ENCODE measurements around the gene MC4R. TPM values are rescaled to one million over a fixed set of nuclear protein-coding genes. Genes with fewer than 3 reads are reported as not detected.
"Not testable (repeated sequence)": the region's sequence is repeated elsewhere in the genome, so short reads cannot be mapped to it uniquely, and the experiment has no call there.

Gene MC4R
- polyA plus RNA-seq (ENCODE audit: low read depth in 6 of 6): not detected

- DNase-seq (no peak), ATAC-seq (ENCODE audit: low read depth in 2 of 2) (no peak)
- Mint-ChIP-seq H3K36me3 (no peaks in the 10 kb centered on the region), H3K4me3 (peak within 1 kb of the TSS in 2 of 8 donors; percentile 3 to 59), H3K4me1 (peaks cover 0 to 6% (median 6%) of the 10 kb centered on the region in 3 donors), H3K9me3 (peaks cover 0 to 4% (median 0%) of the 10 kb centered on the region in 7 donors), H3K27me3 (peaks cover 0 to 3% (median 0%) of the 10 kb centered on the region in 3 donors), H3K27ac (no peak within 1 kb of the TSS)
Observed at GRCh38 chr18:60372596-60372995, at the start of gene MC4R. MC4R (minus strand) TSS chr18:60372775; CDS start chr18:60372349, 426 bp downstream.

- not testable (repeated sequence) for DNase-seq; ATAC-seq (ENCODE audit: low read depth in 2 of 2); H3K36me3 Mint-ChIP-seq; H3K4me3 Mint-ChIP-seq; H3K4me1 Mint-ChIP-seq; H3K9me3 Mint-ChIP-seq; H3K27me3 Mint-ChIP-seq; H3K27ac Mint-ChIP-seq
Observed at GRCh38 chr18:60422306-60422705, 49.7 kb upstream of the MC4R start.

- no peak for ATAC-seq (ENCODE audit: low read depth in 2 of 2)
- no peak for DNase-seq
- Mint-ChIP-seq H3K27me3 (no peaks in the 10 kb centered on the region), H3K9me3 (peaks cover 0 to 2% (median 0%) of the 10 kb centered on the region in 7 donors), H3K4me3 (no peak overlapping the region), H3K27ac (no peak overlapping the region), H3K36me3 (peaks cover 0 to 7% of the 10 kb centered on the region in 2 donors), H3K4me1 (no peaks in the 10 kb centered on the region)
Observed at GRCh38 chr18:60421356-60422118, 49.0 kb upstream of the MC4R start.

GRCh38 chr18:60417946-60418345, 45.4 kb upstream of the MC4R start:
- DNase-seq (no peak), ATAC-seq (ENCODE audit: low read depth in 2 of 2) (no peak)
- H3K27me3 Mint-ChIP-seq: no peaks in the 10 kb centered on the region
- no peaks in the 10 kb centered on the region for H3K4me1 Mint-ChIP-seq
- H3K4me3 Mint-ChIP-seq: no peak overlapping the region
- no peak overlapping the region for H3K27ac Mint-ChIP-seq
- H3K9me3 Mint-ChIP-seq: peaks cover 0 to 2% (median 0%) of the 10 kb centered on the region in 7 donors
- H3K36me3 Mint-ChIP-seq: peaks cover 0 to 7% of the 10 kb centered on the region in 2 donors

GRCh38 chr18:60413944-60414547, 41.5 kb upstream of the MC4R start:
- no peaks in the 10 kb centered on the region for H3K4me1 Mint-ChIP-seq
- H3K27me3 Mint-ChIP-seq: no peaks in the 10 kb centered on the region
- no peak overlapping the region for H3K27ac Mint-ChIP-seq
- H3K36me3 Mint-ChIP-seq: no peaks in the 10 kb centered on the region
- no peak overlapping the region for H3K4me3 Mint-ChIP-seq
- ATAC-seq (ENCODE audit: low read depth in 2 of 2): no peak
- H3K9me3 Mint-ChIP-seq: no peaks in the 10 kb centered on the region
- DNase-seq: no peak

- H3K4me3 Mint-ChIP-seq: no peak overlapping the region
- no peaks in the 10 kb centered on the region for H3K4me1 Mint-ChIP-seq
- ATAC-seq (ENCODE audit: low read depth in 2 of 2) (no peak), DNase-seq (no peak)
- H3K27ac Mint-ChIP-seq: no peak overlapping the region
- H3K9me3 Mint-ChIP-seq: no peaks in the 10 kb centered on the region
- no peaks in the 10 kb centered on the region for H3K27me3 Mint-ChIP-seq
- H3K36me3 Mint-ChIP-seq: no peaks in the 10 kb centered on the region
Observed at GRCh38 chr18:60411715-60412114, 39.1 kb upstream of the MC4R start.

- DNase-seq (no peak), ATAC-seq (ENCODE audit: low read depth in 2 of 2) (no peak)
- Mint-ChIP-seq H3K4me1 (no peaks in the 10 kb centered on the region), H3K36me3 (no peaks in the 10 kb centered on the region), H3K9me3 (peaks cover 0 to 2% (median 0%) of the 10 kb centered on the region in 7 donors), H3K27ac (no peak overlapping the region), H3K27me3 (peaks cover 0 to 8% (median 0%) of the 10 kb centered on the region in 3 donors), H3K4me3 (no peak overlapping the region)
Observed at GRCh38 chr18:60406721-60407120, 34.1 kb upstream of the MC4R start.

- Mint-ChIP-seq H3K36me3 (no peaks in the 10 kb centered on the region), H3K4me1 (no peaks in the 10 kb centered on the region), H3K9me3 (peaks cover 0 to 5% (median 0%) of the 10 kb centered on the region in 7 donors), H3K27ac (no peak overlapping the region), H3K27me3 (peaks cover 0 to 20% (median 6%) of the 10 kb centered on the region in 3 donors), H3K4me3 (no peak overlapping the region)
- ATAC-seq (ENCODE audit: low read depth in 2 of 2): no peak
- DNase-seq: no peak
Observed at GRCh38 chr18:60404486-60405085, 32.0 kb upstream of the MC4R start.

GRCh38 chr18:60401346-60401745, 28.8 kb upstream of the MC4R start:
- Mint-ChIP-seq H3K4me3 (no peak overlapping the region), H3K36me3 (no peaks in the 10 kb centered on the region), H3K27me3 (peaks cover 0 to 20% (median 6%) of the 10 kb centered on the region in 3 donors), H3K9me3 (peaks cover 0 to 5% (median 0%) of the 10 kb centered on the region in 7 donors), H3K27ac (no peak overlapping the region), H3K4me1 (no peaks in the 10 kb centered on the region)
- ATAC-seq (ENCODE audit: low read depth in 2 of 2): no peak
- no peak for DNase-seq

- H3K4me3 Mint-ChIP-seq: no peak overlapping the region
- no peaks in the 10 kb centered on the region for H3K9me3 Mint-ChIP-seq
- no peak for DNase-seq
- no peaks in the 10 kb centered on the region for H3K4me1 Mint-ChIP-seq
- H3K27ac Mint-ChIP-seq: peak overlapping the region in 1 of 6 donors; percentile 4
- no peaks in the 10 kb centered on the region for H3K36me3 Mint-ChIP-seq
- H3K27me3 Mint-ChIP-seq: no peaks in the 10 kb centered on the region
- ATAC-seq (ENCODE audit: low read depth in 2 of 2): no peak
Observed at GRCh38 chr18:60391571-60392226, 19.1 kb upstream of the MC4R start.

GRCh38 chr18:60389314-60389713, 16.7 kb upstream of the MC4R start:
- H3K27me3 Mint-ChIP-seq: no peaks in the 10 kb centered on the region
- H3K9me3 Mint-ChIP-seq: no peaks in the 10 kb centered on the region
- ATAC-seq (ENCODE audit: low read depth in 2 of 2) (no peak), DNase-seq (no peak)
- H3K4me3 Mint-ChIP-seq: no peak overlapping the region
- no peaks in the 10 kb centered on the region for H3K4me1 Mint-ChIP-seq
- no peaks in the 10 kb centered on the region for H3K36me3 Mint-ChIP-seq
- H3K27ac Mint-ChIP-seq: no peak overlapping the region

- Mint-ChIP-seq H3K27ac (no peak overlapping the region), H3K36me3 (no peaks in the 10 kb centered on the region), H3K4me3 (no peak overlapping the region), H3K27me3 (peaks cover 0 to 7% (median 0%) of the 10 kb centered on the region in 3 donors), H3K9me3 (no peaks in the 10 kb centered on the region), H3K4me1 (no peaks in the 10 kb centered on the region)
- DNase-seq (no peak), ATAC-seq (ENCODE audit: low read depth in 2 of 2) (no peak)
Observed at GRCh38 chr18:60385693-60386092, 13.1 kb upstream of the MC4R start.

- Mint-ChIP-seq H3K27me3 (peaks cover 0 to 7% (median 0%) of the 10 kb centered on the region in 3 donors), H3K4me3 (no peak overlapping the region), H3K27ac (no peak overlapping the region), H3K36me3 (no peaks in the 10 kb centered on the region), H3K9me3 (no peaks in the 10 kb centered on the region), H3K4me1 (no peaks in the 10 kb centered on the region)
- no peak for ATAC-seq (ENCODE audit: low read depth in 2 of 2)
- DNase-seq: no peak
Observed at GRCh38 chr18:60383893-60384292, 11.3 kb upstream of the MC4R start.

All from naive B cell (primary cell).